ENCODE measurements around the gene OPRM1. TPM values are rescaled to one million over a fixed set of nuclear protein-coding genes. Genes with fewer than 3 reads are reported as not detected.

The OPRM1 gene
- not detected in 2 replicates for total RNA-seq

GRCh38 chr6:154039231-154039842 is at the start of gene OPRM1:
TSS of gene OPRM1 (plus strand) at chr6:154039240. CDS start at chr6:154039545, 305 bp downstream.

